Measurements from ENCODE around the gene AKAP10.
"Not testable (repeated sequence)": the region's sequence is repeated elsewhere in the genome, so short reads cannot be mapped to it uniquely, and the experiment has no call there.

- TF ChIP-seq CTCF (conservative IDR thresholded peaks at IDR 0.05); ZFX (IDR thresholded peaks at IDR 0.05): not testable (repeated sequence)
Observed at GRCh38 chr17:20016475-20016992, 38.9 kb upstream of the AKAP10 start.
